Esophagus (tissue), 2 donors: ENCODE measurements around the gene SMYD2. TPM values are rescaled to one million over a fixed set of nuclear protein-coding genes. Genes with fewer than 3 reads are reported as not detected.

Experiments used
- H3K27ac ChIP-seq, 2 donors: one replicate each; pipeline ENCODE4 v1.5.1; 2013; ENCODE audit warnings: low read depth in 2 of 2, mild to moderate bottlenecking in 2 of 2, inconsistent platforms in 1 of 2, low read length in 1 of 2, moderate library complexity in 1 of 2
- H3K27me3 ChIP-seq, 2 donors: one replicate each; pipeline ENCODE4 v1.6.1; 2013; ENCODE audit warnings: low read length in 2 of 2, control low read depth in 1 of 2, mild to moderate bottlenecking in 1 of 2; ENCODE audit not compliant: insufficient read depth in 2 of 2, control insufficient read depth in 1 of 2
- H3K36me3 ChIP-seq, 2 donors: one replicate each; pipeline ENCODE4 v1.6.1; 2013; ENCODE audit warnings: low read length in 1 of 2; ENCODE audit not compliant: control insufficient read depth in 2 of 2, insufficient read depth in 2 of 2
- H3K4me1 ChIP-seq, 2 donors: one replicate each; pipeline ENCODE4 v1.6.1; 2013; ENCODE audit warnings: low read length in 1 of 2; ENCODE audit not compliant: control insufficient read depth in 2 of 2, insufficient read depth in 2 of 2
- H3K4me3 ChIP-seq, 2 donors: one replicate each; pipeline ENCODE4 v1.5.1; 2013; ENCODE audit warnings: low read length in 2 of 2, mild to moderate bottlenecking in 2 of 2, low read depth in 1 of 2, moderate library complexity in 1 of 2
- H3K9me3 ChIP-seq, 2 donors: one replicate each; pipeline ENCODE4 v1.6.1; 2013; ENCODE audit warnings: mild to moderate bottlenecking in 2 of 2, low read depth in 1 of 2, low read length in 1 of 2, moderate library complexity in 1 of 2; ENCODE audit not compliant: control insufficient read depth in 2 of 2, insufficient read depth in 1 of 2
- WGBS, 2 donors: extraction: QIAGEN DNeasy Blood & Tissue Kit; methylation state at CpG; one replicate each; pipeline ENCODE4 v1.1.7; 2013; 5-methylcytosine and 5-hydroxymethylcytosine counted together
- polyA plus RNA-seq, 2 donors: library from polyadenylated mRNA; stranded (reverse); fragments of 200-250 nt; gene quantifications; one replicate each; pipeline ENCODE4 v1.2.3, GENCODE V29; 2013
- donor health status: healthy with polysubstance abuse.
- donor health status: Bipolar disorder and iron deficiency.

Gene SMYD2
- 10 to 100 TPM; 17.5 to 20.4 TPM for polyA plus RNA-seq

DNA sequence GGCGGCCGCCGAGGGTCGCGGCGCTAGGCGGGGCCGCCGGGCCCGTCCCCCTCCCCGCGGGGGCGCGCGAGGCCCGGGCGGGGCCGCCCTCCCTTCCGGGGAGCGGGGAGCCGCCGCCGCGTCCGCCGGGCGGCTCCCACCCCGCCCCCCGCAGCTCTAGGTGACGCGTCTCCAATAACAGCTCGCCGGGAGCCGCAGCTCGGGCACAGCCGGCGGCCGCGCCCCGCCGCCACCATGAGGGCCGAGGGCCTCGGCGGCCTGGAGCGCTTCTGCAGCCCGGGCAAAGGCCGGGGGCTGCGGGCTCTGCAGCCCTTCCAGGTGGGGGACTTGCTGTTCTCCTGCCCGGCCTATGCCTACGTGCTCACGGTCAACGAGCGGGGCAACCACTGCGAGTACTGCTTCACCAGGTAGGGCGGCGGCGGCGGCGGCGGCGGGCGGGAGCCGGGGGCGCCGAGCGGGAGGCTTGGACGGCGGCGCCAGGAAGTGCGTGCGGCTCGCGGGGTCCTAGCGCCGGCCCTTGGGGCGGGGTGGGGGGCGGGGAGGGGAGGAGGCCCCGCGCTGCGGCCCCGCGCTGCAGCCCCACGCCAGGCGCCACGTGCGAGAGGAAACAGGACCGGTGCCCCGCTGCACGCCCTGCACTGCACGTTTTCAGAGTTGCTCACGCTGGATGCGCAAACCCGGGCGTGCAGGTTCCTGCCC lies at the start of gene SMYD2:
Gene SMYD2, plus strand, starts transcription at position 139 of the 699 bp plus-strand sequence. Its CDS starts 96 bp downstream, at position 235.
- Histone ChIP-seq H3K9me3 (no peaks in the 10 kb centered on the region), H3K4me1 (peaks cover 0 to 6% of the 10 kb centered on the region in 2 donors), H3K27me3 (no peaks in the 10 kb centered on the region), H3K4me3 (peak within 1 kb of the TSS; percentile 84 to 88), H3K36me3 (no peaks in the 10 kb centered on the region), H3K27ac (peak within 1 kb of the TSS; percentile 86 to 94)
- WGBS, 2 donors: 0 to 1% methylated on average over 53 to 94 of the region's 94 CpGs

DNA sequence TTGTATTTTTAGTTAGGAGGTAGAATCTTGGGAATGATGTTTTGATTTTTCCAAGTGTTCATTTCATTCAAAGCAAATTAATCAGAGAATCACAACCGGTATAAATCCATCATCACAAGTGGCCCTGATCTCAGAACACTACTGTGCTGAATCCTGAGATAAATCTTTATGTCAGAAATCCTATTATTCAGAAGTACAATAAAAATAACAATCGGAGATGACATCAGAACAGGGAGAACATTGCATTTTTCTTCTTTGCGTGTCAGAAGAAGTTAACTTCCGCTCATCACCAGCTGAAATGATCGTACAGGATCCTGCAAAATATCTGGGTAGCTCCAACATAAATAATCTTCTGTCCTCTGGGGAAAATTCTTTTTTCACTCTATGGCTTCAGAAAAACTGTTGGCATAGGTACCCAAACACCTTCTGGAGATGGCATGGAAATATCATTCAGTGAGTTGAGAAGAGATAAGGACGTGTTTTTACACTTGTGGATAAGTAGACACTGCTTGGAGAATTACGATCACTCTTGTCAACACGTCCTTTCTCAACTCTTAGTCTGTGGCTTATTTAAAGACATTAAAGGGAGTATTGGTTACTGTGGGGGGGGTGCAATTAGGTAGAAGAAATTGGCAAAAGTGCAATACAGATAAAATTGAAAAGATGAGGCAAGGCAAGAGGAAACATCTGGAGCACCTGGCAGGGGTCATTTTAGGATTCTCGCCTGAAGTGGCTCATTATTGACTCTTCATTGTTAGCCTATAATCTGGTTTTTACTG lies 46.9 kb upstream of the SMYD2 start:
- Histone ChIP-seq H3K27ac (no peak overlapping the region), H3K36me3 (no peaks in the 10 kb centered on the region), H3K9me3 (no peaks in the 10 kb centered on the region), H3K27me3 (no peaks in the 10 kb centered on the region), H3K4me1 (no peaks in the 10 kb centered on the region), H3K4me3 (no peak overlapping the region)
- WGBS, 2 donors: 76 to 78% methylated on average over 9 of the region's 9 CpGs

DNA sequence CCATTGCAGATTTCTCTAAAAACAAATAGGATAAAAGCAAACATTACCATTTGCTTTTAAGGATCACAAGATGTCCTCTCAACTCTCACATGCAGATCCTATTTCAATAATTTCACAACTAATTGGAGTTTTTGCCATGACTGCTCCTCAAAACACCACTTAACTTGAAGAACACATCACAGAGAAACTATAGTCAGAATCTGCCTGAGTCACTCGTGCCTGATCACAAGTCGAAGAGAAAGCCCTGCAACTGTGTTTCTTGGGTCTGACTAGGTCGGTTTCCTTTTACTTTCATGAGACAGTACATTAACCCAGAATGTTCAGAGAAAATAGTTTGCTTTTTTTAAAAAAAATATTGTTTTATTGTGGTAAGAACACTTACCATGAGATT lies 46.3 kb upstream of the SMYD2 start:
- 75 to 77% methylated on average over 3 of the region's 3 CpGs for WGBS, 2 donors
- H3K9me3 ChIP-seq: no peaks in the 10 kb centered on the region
- no peaks in the 10 kb centered on the region for H3K27me3 ChIP-seq
- H3K4me3 ChIP-seq: no peak overlapping the region
- no peaks in the 10 kb centered on the region for H3K36me3 ChIP-seq
- no peak overlapping the region for H3K27ac ChIP-seq
- no peaks in the 10 kb centered on the region for H3K4me1 ChIP-seq

GRCh38 chr1:214236477-214236876 lies 44.5 kb upstream of the SMYD2 start:
- WGBS, 2 donors: 44 to 46% methylated on average over 2 of the region's 2 CpGs
- Histone ChIP-seq H3K36me3 (no peaks in the 10 kb centered on the region), H3K27ac (no peak overlapping the region), H3K27me3 (no peaks in the 10 kb centered on the region), H3K4me3 (no peak overlapping the region), H3K9me3 (no peaks in the 10 kb centered on the region), H3K4me1 (no peaks in the 10 kb centered on the region)

DNA sequence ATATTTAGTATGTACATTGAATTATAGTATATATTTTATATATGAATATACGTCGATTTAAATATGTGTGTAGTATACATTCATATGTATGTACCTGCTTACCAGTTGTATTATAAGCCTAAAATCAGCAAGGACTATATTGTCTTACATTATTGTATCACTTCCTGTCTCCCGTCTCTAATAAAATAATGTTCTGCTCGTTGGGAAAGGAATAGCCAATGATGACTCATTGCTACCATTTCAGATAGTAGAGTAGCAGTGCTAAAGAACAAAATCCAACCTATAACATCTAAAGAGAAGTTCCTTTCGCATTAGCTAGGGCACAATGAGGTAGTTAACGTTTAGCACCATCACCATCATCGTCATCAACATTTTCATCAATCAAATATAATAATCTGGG lies 39.9 kb upstream of the SMYD2 start:
- Histone ChIP-seq H3K4me3 (no peak overlapping the region), H3K27ac (no peak overlapping the region), H3K9me3 (no peaks in the 10 kb centered on the region), H3K36me3 (no peaks in the 10 kb centered on the region), H3K4me1 (no peaks in the 10 kb centered on the region), H3K27me3 (no peaks in the 10 kb centered on the region)
- WGBS, 2 donors: 79 to 85% methylated on average over 7 of the region's 7 CpGs

- H3K27me3 ChIP-seq: no peaks in the 10 kb centered on the region
- 92 to 94% methylated on average over 20 of the region's 20 CpGs for WGBS, 2 donors
- H3K36me3 ChIP-seq: no peaks in the 10 kb centered on the region
- H3K9me3 ChIP-seq: no peaks in the 10 kb centered on the region
- H3K4me3 ChIP-seq: no peak overlapping the region
- no peak overlapping the region for H3K27ac ChIP-seq
- H3K4me1 ChIP-seq: no peaks in the 10 kb centered on the region
Measured at GRCh38 chr1:214244252-214244651, 36.7 kb upstream of the SMYD2 start.

DNA sequence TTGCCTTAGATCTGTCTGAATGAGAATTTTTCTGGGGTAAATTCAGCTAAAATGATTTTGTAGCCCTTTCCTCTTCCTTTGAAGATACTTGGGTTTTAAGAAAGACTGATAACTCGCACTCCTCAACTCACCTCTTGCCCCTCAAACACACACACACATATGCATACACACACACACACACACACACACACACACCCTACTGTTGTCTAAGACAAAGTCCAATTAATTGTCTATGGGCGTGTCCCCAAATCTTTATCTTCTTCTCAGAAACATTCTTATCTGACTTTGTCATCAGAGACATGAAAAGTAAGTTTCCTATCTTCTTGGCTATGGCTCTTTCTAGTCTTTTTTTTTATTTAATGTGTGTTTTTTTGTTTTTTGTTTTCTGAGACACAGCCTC lies 36.1 kb upstream of the SMYD2 start:
- Histone ChIP-seq H3K4me3 (no peak overlapping the region), H3K27me3 (no peaks in the 10 kb centered on the region), H3K4me1 (no peaks in the 10 kb centered on the region), H3K9me3 (no peaks in the 10 kb centered on the region), H3K27ac (no peak overlapping the region), H3K36me3 (no peaks in the 10 kb centered on the region)
- 72 to 81% methylated on average over 2 of the region's 2 CpGs for WGBS, 2 donors

- no peak overlapping the region for H3K4me3 ChIP-seq
- H3K4me1 ChIP-seq: no peaks in the 10 kb centered on the region
- H3K27ac ChIP-seq: no peak overlapping the region
- H3K36me3 ChIP-seq: no peaks in the 10 kb centered on the region
- H3K9me3 ChIP-seq: no peaks in the 10 kb centered on the region
- H3K27me3 ChIP-seq: no peaks in the 10 kb centered on the region
- 81 to 85% methylated on average over 8 of the region's 8 CpGs for WGBS, 2 donors
Measured at GRCh38 chr1:214247501-214248041, 33.4 kb upstream of the SMYD2 start.

DNA sequence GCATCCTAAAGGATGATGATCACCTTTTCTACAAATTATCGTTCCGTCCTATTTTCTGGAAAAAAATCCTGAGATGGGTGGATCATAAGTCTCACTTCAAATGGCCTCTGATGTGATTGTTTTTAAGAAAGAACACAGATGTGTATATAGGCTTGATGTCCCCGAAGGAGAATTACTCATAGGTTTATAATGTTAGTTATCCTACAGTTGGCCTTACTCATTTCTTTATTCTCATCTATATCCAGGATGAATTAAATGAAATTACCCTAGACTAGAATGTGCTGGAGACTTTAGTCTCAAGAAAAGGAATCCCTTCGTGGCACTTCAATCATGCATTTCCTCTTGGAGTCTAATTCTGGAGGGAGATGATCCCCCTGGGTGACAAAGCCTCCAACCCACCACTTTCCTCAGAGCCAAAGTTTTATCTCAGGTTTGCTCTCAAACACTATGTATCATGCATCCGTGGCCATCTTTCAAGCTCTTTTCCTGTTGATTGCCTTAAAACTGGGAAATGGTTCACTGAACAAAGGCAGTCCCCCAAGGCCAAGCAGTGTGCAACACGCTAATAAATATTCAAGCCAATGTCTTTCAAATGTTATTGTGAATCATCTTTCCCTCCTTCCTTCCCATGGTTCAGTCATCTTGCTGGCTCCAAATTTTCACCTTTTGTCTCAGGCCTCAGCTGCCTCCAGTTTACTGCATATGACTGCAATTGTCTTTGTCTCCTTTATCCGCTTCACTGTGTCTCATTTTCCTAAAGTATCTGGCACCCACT lies 32.5 kb upstream of the SMYD2 start:
- Histone ChIP-seq H3K4me1 (no peaks in the 10 kb centered on the region), H3K27ac (no peak overlapping the region), H3K36me3 (no peaks in the 10 kb centered on the region), H3K9me3 (no peaks in the 10 kb centered on the region), H3K27me3 (no peaks in the 10 kb centered on the region), H3K4me3 (no peak overlapping the region)
- WGBS, 2 donors: 78 to 84% methylated on average over 7 of the region's 7 CpGs
